ENCODE measurements around the gene SNX1.

DNA sequence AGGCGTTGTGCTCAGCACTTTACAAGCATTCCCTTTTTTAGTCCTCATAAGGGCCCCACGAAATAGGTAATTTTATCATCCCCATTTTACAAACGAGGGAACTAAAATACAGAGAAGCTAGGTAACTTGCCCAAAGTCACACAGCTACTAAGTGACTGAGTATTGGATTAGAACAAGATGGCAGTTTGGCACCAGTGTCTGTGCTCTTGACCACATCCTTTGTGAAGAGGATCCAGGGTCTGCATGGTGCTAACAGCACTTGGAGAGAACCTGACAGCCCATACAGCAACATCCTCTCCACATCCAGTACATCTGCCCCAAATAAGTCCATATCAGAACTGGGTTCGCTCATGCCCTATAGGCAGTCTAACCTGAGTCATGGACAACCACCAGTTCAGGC, 27.6 kb upstream of the SNX1 start:
- TF ChIP-seq HCFC1 (IDR thresholded peaks at IDR 0.05; ENCODE audit: low read length), result no peak
- TF ChIP-seq TCF12 (IDR thresholded peaks at IDR 0.05; ENCODE audit: low read depth, low read length), result no peak
- TF ChIP-seq SMC3 (IDR thresholded peaks at IDR 0.05; ENCODE audit: borderline replicate concordance, low read length), result no peak
- no peak for TF ChIP-seq CTCF (IDR thresholded peaks at IDR 0.05 in 2 of 3, conservative IDR thresholded peaks at IDR 0.05 in 1 of 3; ENCODE audit: control insufficient read depth in 2 of 3, extremely low read depth in 1 of 3, insufficient read depth in 1 of 3, low read depth in 3 of 3, low read length in 3 of 3)
- TF ChIP-seq FOXM1 (IDR thresholded peaks at IDR 0.05; ENCODE audit: low read depth, low read length), result no peak
- TF ChIP-seq POLR2AphosphoS5 (IDR thresholded peaks at IDR 0.05; ENCODE audit: low read length), result no peak
- TF ChIP-seq TAF1 (IDR thresholded peaks at IDR 0.05; ENCODE audit: borderline replicate concordance, low read depth, low read length), result no peak

All from GM12878 (cell line).